Activated CD8-positive, alpha-beta memory T cell treated with anti-CD3 and anti-CD28 coated beads, Interleukin-2, amount 50 U/mL, for 1 hour (primary cell): ENCODE data around the gene THSD4.

Experiments used
- DNase-seq: peaks from one replicate; pipeline ENCODE4 v3.0.0-alpha.2; 2020; ENCODE audit errors: extremely low read depth

The THSD4 gene

GRCh38 chr15:71452893-71453292 is 337.6 kb downstream of the THSD4 start:
- no peak for DNase-seq

GRCh38 chr15:71454462-71454996 is 339.3 kb downstream of the THSD4 start:
- DNase-seq = no peak

- no peak for DNase-seq
Measured at GRCh38 chr15:71455107-71455506, 339.8 kb downstream of the THSD4 start.

GRCh38 chr15:71455878-71456277 is 340.6 kb downstream of the THSD4 start:
- DNase-seq = no peak

- no peak for DNase-seq
Measured at GRCh38 chr15:71456362-71456761, 341.1 kb downstream of the THSD4 start.

GRCh38 chr15:71456811-71457210 is 341.5 kb downstream of the THSD4 start:
- DNase-seq = no peak

GRCh38 chr15:71458089-71458660 is 342.9 kb downstream of the THSD4 start:
- no peak for DNase-seq

GRCh38 chr15:71461748-71462147 is 346.5 kb downstream of the THSD4 start:
- DNase-seq = no peak

- no peak for DNase-seq
Measured at GRCh38 chr15:71462638-71463037, 347.4 kb downstream of the THSD4 start.

GRCh38 chr15:71463156-71463665 is 347.9 kb downstream of the THSD4 start:
- no peak for DNase-seq

GRCh38 chr15:71465131-71465955 is 350.1 kb downstream of the THSD4 start:
- no peak for DNase-seq

- DNase-seq = no peak
Measured at GRCh38 chr15:71468715-71469114, 353.4 kb downstream of the THSD4 start.

GRCh38 chr15:71469413-71469812 is 354.1 kb downstream of the THSD4 start:
- no peak for DNase-seq

- DNase-seq = no peak
Measured at GRCh38 chr15:71471347-71471746, 356.1 kb downstream of the THSD4 start.

GRCh38 chr15:71472566-71472965 is 357.3 kb downstream of the THSD4 start:
- no peak for DNase-seq

- DNase-seq = no peak
Measured at GRCh38 chr15:71473751-71474150, 358.5 kb downstream of the THSD4 start.

- DNase-seq = no peak
Measured at GRCh38 chr15:71476823-71477222, 361.6 kb downstream of the THSD4 start.

GRCh38 chr15:71480556-71480955 is 365.3 kb downstream of the THSD4 start:
- no peak for DNase-seq

- no peak for DNase-seq
Measured at GRCh38 chr15:71484080-71484479, 368.8 kb downstream of the THSD4 start.

- no peak for DNase-seq
Measured at GRCh38 chr15:71485094-71485693, 369.9 kb downstream of the THSD4 start.

- DNase-seq = no peak
Measured at GRCh38 chr15:71489570-71489969, 374.3 kb downstream of the THSD4 start.

GRCh38 chr15:71493526-71493925 is 378.3 kb downstream of the THSD4 start:
- DNase-seq = no peak
